Esophagus (tissue), 2 donors: Measurements from ENCODE around the gene C19orf12. TPM values are rescaled to one million over a fixed set of nuclear protein-coding genes. Genes with fewer than 3 reads are reported as not detected.

ENCODE experiments used
- H3K27ac ChIP-seq, 2 donors: one replicate each; pipeline ENCODE4 v1.5.1; 2013; ENCODE audit warnings: low read depth in 2 of 2, mild to moderate bottlenecking in 2 of 2, inconsistent platforms in 1 of 2, low read length in 1 of 2, moderate library complexity in 1 of 2
- H3K27me3 ChIP-seq, 2 donors: one replicate each; pipeline ENCODE4 v1.6.1; 2013; ENCODE audit warnings: low read length in 2 of 2, control low read depth in 1 of 2, mild to moderate bottlenecking in 1 of 2; ENCODE audit not compliant: insufficient read depth in 2 of 2, control insufficient read depth in 1 of 2
- H3K36me3 ChIP-seq, 2 donors: one replicate each; pipeline ENCODE4 v1.6.1; 2013; ENCODE audit warnings: low read length in 1 of 2; ENCODE audit not compliant: control insufficient read depth in 2 of 2, insufficient read depth in 2 of 2
- H3K4me1 ChIP-seq, 2 donors: one replicate each; pipeline ENCODE4 v1.6.1; 2013; ENCODE audit warnings: low read length in 1 of 2; ENCODE audit not compliant: control insufficient read depth in 2 of 2, insufficient read depth in 2 of 2
- H3K4me3 ChIP-seq, 2 donors: one replicate each; pipeline ENCODE4 v1.5.1; 2013; ENCODE audit warnings: low read length in 2 of 2, mild to moderate bottlenecking in 2 of 2, low read depth in 1 of 2, moderate library complexity in 1 of 2
- H3K9me3 ChIP-seq, 2 donors: one replicate each; pipeline ENCODE4 v1.6.1; 2013; ENCODE audit warnings: mild to moderate bottlenecking in 2 of 2, low read depth in 1 of 2, low read length in 1 of 2, moderate library complexity in 1 of 2; ENCODE audit not compliant: control insufficient read depth in 2 of 2, insufficient read depth in 1 of 2
- WGBS, 2 donors: extraction: QIAGEN DNeasy Blood & Tissue Kit; methylation state at CpG; one replicate each; pipeline ENCODE4 v1.1.7; 2013; 5-methylcytosine and 5-hydroxymethylcytosine counted together
- polyA plus RNA-seq, 2 donors: library from polyadenylated mRNA; stranded (reverse); fragments of 200-250 nt; gene quantifications; one replicate each; pipeline ENCODE4 v1.2.3, GENCODE V29; 2013
- donor health status: healthy with polysubstance abuse.
- donor health status: Bipolar disorder and iron deficiency.

C19orf12 gene
- polyA plus RNA-seq, 2 donors, result 8.2 to 8.4 TPM

- H3K36me3 ChIP-seq, result no peaks in the 10 kb centered on the region
- WGBS, 2 donors, result 47 to 60% methylated on average over 2 of the region's 2 CpGs
- no peak overlapping the region for H3K27ac ChIP-seq
- no peak overlapping the region for H3K4me3 ChIP-seq
- H3K9me3 ChIP-seq, result peaks cover 0 to 3% of the 10 kb centered on the region in 2 donors
- no peaks in the 10 kb centered on the region for H3K27me3 ChIP-seq
- peaks cover 0 to 3% of the 10 kb centered on the region in 2 donors for H3K4me1 ChIP-seq
Measured at GRCh38 chr19:29690842-29691241, 24.2 kb downstream of the C19orf12 start.

DNA sequence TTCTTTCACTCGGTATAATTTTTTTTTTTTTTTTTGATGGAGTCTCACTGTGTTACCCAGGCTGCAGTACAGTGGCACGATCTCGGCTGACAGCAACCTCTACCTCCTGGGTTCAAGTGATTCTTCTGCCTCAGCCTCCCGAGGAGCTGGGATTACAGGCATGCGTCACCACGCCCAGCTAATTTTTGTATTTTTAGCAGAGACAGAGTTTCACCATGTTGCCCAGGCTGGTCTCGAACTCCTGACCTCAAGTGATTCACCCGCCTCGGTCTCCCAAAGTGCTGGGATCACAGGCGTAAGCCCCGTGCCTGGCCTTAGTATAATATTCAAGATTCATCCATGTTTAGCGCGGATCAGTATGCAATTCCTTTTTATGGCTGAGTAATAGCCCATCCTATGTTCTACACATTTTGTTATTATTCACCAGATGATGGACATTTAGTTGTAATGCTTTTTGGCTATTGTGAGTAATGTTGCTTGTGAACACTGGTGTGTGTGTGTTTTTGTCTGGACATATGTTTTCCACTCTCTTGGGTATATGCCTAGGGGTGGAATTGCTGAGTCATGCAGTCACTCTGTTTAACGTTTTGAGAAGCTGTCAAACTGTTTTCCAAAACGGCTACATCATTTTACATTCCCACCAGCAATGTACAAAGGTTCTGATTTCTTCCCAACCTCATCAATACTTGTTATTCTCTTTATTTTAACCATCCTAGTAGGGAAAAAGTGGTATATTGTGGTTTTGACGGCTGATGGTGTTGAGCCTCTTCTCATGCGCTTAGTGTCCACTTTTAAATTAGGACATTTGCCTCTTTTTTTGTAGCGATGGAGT lies 26.9 kb downstream of the C19orf12 start:
- 67 to 75% methylated on average over 18 of the region's 18 CpGs for WGBS, 2 donors
- Histone ChIP-seq H3K4me1 (peaks cover 0 to 3% of the 10 kb centered on the region in 2 donors), H3K27me3 (no peaks in the 10 kb centered on the region), H3K27ac (no peak overlapping the region), H3K36me3 (no peaks in the 10 kb centered on the region), H3K4me3 (no peak overlapping the region), H3K9me3 (peaks cover 0 to 3% of the 10 kb centered on the region in 2 donors)

DNA sequence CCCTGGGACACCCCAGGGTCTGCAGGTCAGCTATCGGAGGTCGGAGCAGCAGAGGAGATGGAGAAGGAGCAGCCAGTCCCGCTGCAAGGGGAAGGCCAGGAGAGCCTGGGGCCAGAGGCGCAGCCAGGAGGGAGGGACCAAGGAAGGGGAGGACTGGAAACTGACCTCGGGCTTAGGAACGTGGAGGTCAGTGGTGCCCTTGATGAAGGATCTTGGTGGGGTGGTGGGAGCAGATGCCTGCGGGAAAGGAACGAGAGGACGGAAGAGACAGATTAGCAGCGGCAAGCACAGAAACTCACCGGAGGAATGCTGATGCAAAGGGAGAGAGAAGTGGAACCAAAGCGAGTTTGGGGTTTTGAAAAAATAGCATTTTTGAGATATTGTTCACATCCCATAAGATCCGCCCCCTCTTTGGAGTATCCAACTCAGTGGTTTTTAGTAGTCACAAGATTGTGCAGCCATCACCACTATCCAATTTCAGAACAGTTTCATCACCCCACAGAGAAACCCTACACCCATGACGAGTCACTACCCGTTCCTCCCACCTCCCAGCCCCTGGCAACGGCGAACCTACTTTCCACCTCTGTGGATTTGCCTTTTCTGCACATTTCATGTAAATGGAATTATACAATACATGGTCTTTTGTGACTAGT lies 27.7 kb downstream of the C19orf12 start:
- 70% methylated on average over 17 of the region's 17 CpGs for WGBS, 2 donors
- no peak overlapping the region for H3K4me3 ChIP-seq
- H3K4me1 ChIP-seq, result peaks cover 0 to 3% of the 10 kb centered on the region in 2 donors
- no peaks in the 10 kb centered on the region for H3K27me3 ChIP-seq
- peaks cover 0 to 3% of the 10 kb centered on the region in 2 donors for H3K9me3 ChIP-seq
- peak overlapping the region in 1 of 2 donors; percentile 24 for H3K27ac ChIP-seq
- H3K36me3 ChIP-seq, result no peaks in the 10 kb centered on the region

- H3K4me3 ChIP-seq, result no peak overlapping the region
- WGBS, 2 donors, result 93 to 96% methylated on average over 8 of the region's 8 CpGs
- H3K36me3 ChIP-seq, result no peaks in the 10 kb centered on the region
- H3K27me3 ChIP-seq, result no peaks in the 10 kb centered on the region
- H3K27ac ChIP-seq, result no peak overlapping the region
- H3K4me1 ChIP-seq, result peaks cover 0 to 6% of the 10 kb centered on the region in 2 donors
- peaks cover 0 to 3% of the 10 kb centered on the region in 2 donors for H3K9me3 ChIP-seq
Measured at GRCh38 chr19:29686285-29686805, 28.7 kb downstream of the C19orf12 start.

GRCh38 chr19:29685326-29685725 lies 29.7 kb downstream of the C19orf12 start:
- H3K9me3 ChIP-seq, result no peaks in the 10 kb centered on the region
- H3K27ac ChIP-seq, result no peak overlapping the region
- H3K36me3 ChIP-seq, result no peaks in the 10 kb centered on the region
- H3K4me3 ChIP-seq, result no peak overlapping the region
- WGBS, 2 donors, result 48 to 55% methylated on average over 7 of the region's 7 CpGs
- no peaks in the 10 kb centered on the region for H3K27me3 ChIP-seq
- H3K4me1 ChIP-seq, result peaks cover 0 to 15% of the 10 kb centered on the region in 2 donors

DNA sequence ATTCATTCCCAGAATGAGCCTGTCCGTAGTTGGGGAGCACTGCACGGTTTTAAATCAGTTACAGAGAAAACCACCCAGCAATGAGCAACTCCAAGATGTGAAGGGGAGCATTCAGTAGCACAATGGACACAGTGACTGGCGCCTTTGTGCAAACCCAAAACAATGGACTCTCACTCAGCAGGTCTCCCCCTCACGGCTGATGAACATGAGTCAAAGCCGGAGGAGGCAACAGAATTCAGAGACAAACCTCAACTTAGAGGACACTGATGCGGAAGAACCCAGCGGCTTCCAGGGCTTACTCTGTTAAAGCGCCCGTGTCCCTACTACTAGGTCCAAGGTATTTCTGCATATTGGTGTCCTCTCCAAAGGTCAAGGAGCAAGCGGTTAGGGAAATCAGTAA lies 32.1 kb downstream of the C19orf12 start:
- Histone ChIP-seq H3K27ac (no peak overlapping the region), H3K4me3 (no peak overlapping the region), H3K4me1 (peaks cover 0 to 27% of the 10 kb centered on the region in 2 donors), H3K36me3 (no peaks in the 10 kb centered on the region), H3K9me3 (no peaks in the 10 kb centered on the region), H3K27me3 (no peaks in the 10 kb centered on the region)
- WGBS, 2 donors, result 75 to 84% methylated on average over 10 of the region's 10 CpGs

DNA sequence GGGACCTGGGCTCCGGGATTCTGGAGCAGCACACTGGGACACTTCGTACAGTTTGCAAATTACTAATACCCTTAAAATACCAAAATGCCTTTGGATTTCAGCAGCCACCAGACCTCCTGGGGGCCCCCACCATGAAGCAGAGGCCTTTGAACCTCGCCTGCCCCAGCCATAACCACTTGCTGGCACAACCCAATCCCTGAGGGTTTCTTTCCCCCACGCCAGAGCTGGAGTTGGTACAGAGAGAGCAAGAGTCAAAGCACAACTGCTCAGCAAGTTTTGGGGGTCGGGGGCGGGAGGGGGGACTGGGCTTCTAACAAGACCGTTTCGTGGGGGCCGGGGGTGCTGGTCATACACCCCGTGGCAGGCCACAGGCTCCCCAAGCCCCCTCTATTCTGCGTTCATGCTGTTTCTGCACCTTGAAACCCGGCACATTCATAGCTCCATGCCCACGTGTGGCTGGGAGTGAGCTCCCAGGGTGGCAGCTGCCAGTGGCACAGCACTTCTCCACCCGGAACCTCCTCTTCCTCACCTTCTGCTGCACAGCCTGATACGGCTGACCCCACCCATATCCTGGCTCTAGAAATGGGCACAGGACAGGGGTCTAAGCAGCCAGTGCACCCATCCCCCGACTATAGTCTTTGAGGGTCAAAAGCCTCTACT lies 32.7 kb downstream of the C19orf12 start:
- H3K4me1 ChIP-seq, result peaks cover 0 to 28% of the 10 kb centered on the region in 2 donors
- H3K27ac ChIP-seq, result peak overlapping the region; percentile 7 to 37
- no peaks in the 10 kb centered on the region for H3K9me3 ChIP-seq
- 75 to 80% methylated on average over 16 of the region's 16 CpGs for WGBS, 2 donors
- peaks cover 0 to 1% of the 10 kb centered on the region in 2 donors for H3K36me3 ChIP-seq
- H3K27me3 ChIP-seq, result no peaks in the 10 kb centered on the region
- H3K4me3 ChIP-seq, result no peak overlapping the region

GRCh38 chr19:29681422-29682235 lies 33.4 kb downstream of the C19orf12 start:
- no peaks in the 10 kb centered on the region for H3K27me3 ChIP-seq
- WGBS, 2 donors, result 67 to 76% methylated on average over 13 of the region's 13 CpGs
- no peaks in the 10 kb centered on the region for H3K9me3 ChIP-seq
- peak overlapping the region; percentile 7 to 37 for H3K27ac ChIP-seq
- H3K36me3 ChIP-seq, result peaks cover 0 to 8% of the 10 kb centered on the region in 2 donors
- H3K4me1 ChIP-seq, result peaks cover 0 to 33% of the 10 kb centered on the region in 2 donors
- H3K4me3 ChIP-seq, result no peak overlapping the region

GRCh38 chr19:29680937-29681336 lies 34.1 kb downstream of the C19orf12 start:
- H3K4me3 ChIP-seq, result no peak overlapping the region
- H3K27ac ChIP-seq, result peak overlapping the region in 1 of 2 donors; percentile 41
- 78 to 84% methylated on average over 5 to 7 of the region's 7 CpGs for WGBS, 2 donors
- peaks cover 0 to 9% of the 10 kb centered on the region in 2 donors for H3K36me3 ChIP-seq
- no peaks in the 10 kb centered on the region for H3K27me3 ChIP-seq
- H3K9me3 ChIP-seq, result no peaks in the 10 kb centered on the region
- peaks cover 0 to 34% of the 10 kb centered on the region in 2 donors for H3K4me1 ChIP-seq
